ENCODE results near the gene MDM2. TPM values are rescaled to one million over a fixed set of nuclear protein-coding genes. Genes with fewer than 3 reads are reported as not detected.
"Not testable (repeated sequence)": the region's sequence is repeated elsewhere in the genome, so short reads cannot be mapped to it uniquely, and the experiment has no call there.

Gene MDM2
- polyA plus RNA-seq, 2 of the 4 experiments (the other 2 are of a cell fraction): 40.3 to 96.4 TPM

GRCh38 chr12:68839183-68840147 is 31.5 kb downstream of the MDM2 start:
- WGBS (ENCODE audit: missing lambda C conversion rate): 65% methylated on average over 2 of the region's 2 CpGs

GRCh38 chr12:68841175-68841574 is 33.2 kb downstream of the MDM2 start:
- CTCF ChIA-PET: interaction anchor here (0.7 kb wide), 1 partner anchor 121 kb away, joined by 3 read pairs; no protein-coding TSS in a partner anchor
- FAIRE-seq; POLR2A ChIA-PET; H3K9me3 ChIP-seq; H3K4me1 ChIP-seq; ATAC-seq; DNase-seq (ENCODE audit: low read depth in 1 of 2, low spot score in 1 of 2); H3K4me2 ChIP-seq; H3K27ac ChIP-seq; H3K4me3 ChIP-seq: not testable (repeated sequence)
- 96% methylated on average over 5 of the region's 5 CpGs for WGBS (ENCODE audit: missing lambda C conversion rate)

More at GRCh38 chr12:68839183-68840147, 31.5 kb downstream of the MDM2 start:
- ChIA-PET CTCF (interaction anchor here (0.6 to 0.9 kb wide), 3 partner anchors 9 to 866 kb away, joined by 3 to 6 read pairs (median 3); no protein-coding TSS in a partner anchor), POLR2A (interaction anchor here (0.9 to 1.2 kb wide), 2 partner anchors 9 to 18 kb away, joined by 4 to 6 read pairs; no protein-coding TSS in a partner anchor)
- FAIRE-seq (no peak), ATAC-seq (no peak), DNase-seq (ENCODE audit: low read depth in 1 of 2, low spot score in 1 of 2) (no peak)
- Histone ChIP-seq H3K27ac (no peak overlapping the region), H3K4me1 (peaks cover 13% of the 10 kb centered on the region; the same call in 1 of the 3 replicates), H3K4me3 (no peak overlapping the region), H3K4me2 (no peak overlapping the region), H3K9me3 (no peaks in the 10 kb centered on the region)
- TF ChIP-seq JUNB (IDR thresholded peaks at IDR 0.05) (no peak), ZC3H11A (IDR thresholded peaks at IDR 0.05) (no peak), POLR2AphosphoS2 (conservative IDR thresholded peaks at IDR 0.05; ENCODE audit: low read length) (no peak), RAD21 (conservative IDR thresholded peaks at IDR 0.05 in 1 of 2, IDR thresholded peaks at IDR 0.05 in 1 of 2) (no peak), NFE2L2 (conservative IDR thresholded peaks at IDR 0.05; ENCODE audit: low read length) (no peak), GATA3 (IDR thresholded peaks at IDR 0.05; ENCODE audit: borderline replicate concordance) (no peak), HOXB13 (CRISPR knock-in tag; IDR thresholded peaks at IDR 0.05; ENCODE audit: low read depth) (no peak), FOXS1 (CRISPR knock-in tag; IDR thresholded peaks at IDR 0.05) (no peak), RFX5 (IDR thresholded peaks at IDR 0.05) (no peak), REST (IDR thresholded peaks at IDR 0.05) (no peak), MAFK (IDR thresholded peaks at IDR 0.05; ENCODE audit: partially characterized antibody) (no peak), SMC3 (IDR thresholded peaks at IDR 0.05) (no peak), HMGXB4 (CRISPR knock-in tag; IDR thresholded peaks at IDR 0.05; ENCODE audit: borderline replicate concordance) (no peak), HDAC2 (IDR thresholded peaks at IDR 0.05) (no peak), RNF2 (IDR thresholded peaks at IDR 0.05; ENCODE audit: borderline replicate concordance, low read depth) (no peak), ZNF302 (CRISPR knock-in tag; IDR thresholded peaks at IDR 0.05) (no peak), FOSL2 (IDR thresholded peaks at IDR 0.05) (no peak), FOSL2 (CRISPR knock-in tag; IDR thresholded peaks at IDR 0.05) (no peak)
